Mucosa of descending colon (tissue), 3 donors: ENCODE data around the gene TADA1. TPM values are rescaled to one million over a fixed set of nuclear protein-coding genes. Genes with fewer than 3 reads are reported as not detected.

Experiments used
- ATAC-seq: fragments of 200-7000 bp; cut with Tn5 transposase; one replicate; pipeline ENCODE4 v1.9.1; 2020; ENCODE audit warnings: mild to moderate bottlenecking, moderate library complexity
- DNase-seq, 3 donors: peaks; one replicate each; pipeline ENCODE4 v3.0.0-alpha.2; 2020
- H3K36me3 ChIP-seq: fragments of 200-600 bp; one replicate; pipeline ENCODE4 v1.8.0; 2021; ENCODE audit warnings: low read depth, mild to moderate bottlenecking
- H3K4me1 ChIP-seq: fragments of 200-600 bp; one replicate; pipeline ENCODE4 v1.8.0; 2021; ENCODE audit warnings: low read depth, mild to moderate bottlenecking
- H3K4me3 ChIP-seq: fragments of 200-600 bp; one replicate; pipeline ENCODE4 v1.8.0; 2021; ENCODE audit warnings: mild to moderate bottlenecking
- H3K9me3 ChIP-seq: fragments of 200-600 bp; one replicate; pipeline ENCODE4 v1.8.0; 2021; ENCODE audit warnings: mild to moderate bottlenecking
- intact Hi-C, 2 donors: fragments of 100-400 bp; cut with DNase I in 1 of 2; cut with micrococcal nuclease in 1 of 2; formaldehyde crosslinking; loops; one replicate each; pipeline versions ENCODE4 v1.11.0 to v1.11.1; 2022; cut with DNase I, micrococcal nuclease
- total RNA-seq, 3 donors: library from RNA; stranded (reverse); fragmentation: NEBNext Ultra II Directional in 2 of 3; extraction: Animal tissue kit (Norgen Biotek cat#: 25700) in 2 of 3; gene quantifications; one replicate each; pipeline versions ENCODE4 v1.2.1 to v1.2.4, GENCODE V29; 2021 to 2023
- TF ChIP-seq, protein P1 (sequence below): fragments of 200-600 bp; IDR thresholded peaks from one replicate; pipeline ENCODE4 v1.8.0; 2022; ENCODE audit warnings: antibody characterized with exemption, mild to moderate bottlenecking
- donor health status: DM: no; HTN: no; CAD: no; lungs with moderate emphysema.
- donor health status: DM: no; HTN: no; CAD: no.
- donor health status: DM: no; HTN: yes; CAD: no.

The TADA1 gene
- total RNA-seq, 3 donors from 2014 or later, result 9.5 to 12.4 (median 10.1) TPM

DNA sequence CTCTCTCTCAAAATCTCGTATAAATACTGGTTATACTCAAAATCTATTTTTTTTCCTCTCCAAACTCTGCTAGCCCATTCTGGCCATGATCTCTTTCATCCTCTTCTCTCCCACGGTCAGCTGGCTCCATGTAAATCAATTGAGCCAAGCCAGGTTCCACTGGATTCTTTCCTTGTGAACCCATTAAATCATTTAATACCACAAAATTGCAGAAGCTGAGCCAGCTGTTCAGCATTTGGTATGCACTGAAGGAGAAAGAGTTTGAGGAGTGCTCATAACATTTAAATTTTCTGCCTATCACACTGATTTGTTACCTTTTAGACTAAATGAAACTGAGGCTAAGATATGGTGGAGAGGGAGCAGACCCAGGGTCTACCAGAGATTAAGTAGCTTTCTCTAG, 29.1 kb upstream of the TADA1 start:
- ATAC-seq (no peak), DNase-seq (no peak)
- Histone ChIP-seq H3K9me3 (no peaks in the 10 kb centered on the region), H3K4me1 (no peaks in the 10 kb centered on the region), H3K36me3 (no peaks in the 10 kb centered on the region), H3K4me3 (no peak overlapping the region)
- intact Hi-C loops, result no loop called here
- TF ChIP-seq, protein P1, sequence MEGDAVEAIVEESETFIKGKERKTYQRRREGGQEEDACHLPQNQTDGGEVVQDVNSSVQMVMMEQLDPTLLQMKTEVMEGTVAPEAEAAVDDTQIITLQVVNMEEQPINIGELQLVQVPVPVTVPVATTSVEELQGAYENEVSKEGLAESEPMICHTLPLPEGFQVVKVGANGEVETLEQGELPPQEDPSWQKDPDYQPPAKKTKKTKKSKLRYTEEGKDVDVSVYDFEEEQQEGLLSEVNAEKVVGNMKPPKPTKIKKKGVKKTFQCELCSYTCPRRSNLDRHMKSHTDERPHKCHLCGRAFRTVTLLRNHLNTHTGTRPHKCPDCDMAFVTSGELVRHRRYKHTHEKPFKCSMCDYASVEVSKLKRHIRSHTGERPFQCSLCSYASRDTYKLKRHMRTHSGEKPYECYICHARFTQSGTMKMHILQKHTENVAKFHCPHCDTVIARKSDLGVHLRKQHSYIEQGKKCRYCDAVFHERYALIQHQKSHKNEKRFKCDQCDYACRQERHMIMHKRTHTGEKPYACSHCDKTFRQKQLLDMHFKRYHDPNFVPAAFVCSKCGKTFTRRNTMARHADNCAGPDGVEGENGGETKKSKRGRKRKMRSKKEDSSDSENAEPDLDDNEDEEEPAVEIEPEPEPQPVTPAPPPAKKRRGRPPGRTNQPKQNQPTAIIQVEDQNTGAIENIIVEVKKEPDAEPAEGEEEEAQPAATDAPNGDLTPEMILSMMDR, result no peak

DNA sequence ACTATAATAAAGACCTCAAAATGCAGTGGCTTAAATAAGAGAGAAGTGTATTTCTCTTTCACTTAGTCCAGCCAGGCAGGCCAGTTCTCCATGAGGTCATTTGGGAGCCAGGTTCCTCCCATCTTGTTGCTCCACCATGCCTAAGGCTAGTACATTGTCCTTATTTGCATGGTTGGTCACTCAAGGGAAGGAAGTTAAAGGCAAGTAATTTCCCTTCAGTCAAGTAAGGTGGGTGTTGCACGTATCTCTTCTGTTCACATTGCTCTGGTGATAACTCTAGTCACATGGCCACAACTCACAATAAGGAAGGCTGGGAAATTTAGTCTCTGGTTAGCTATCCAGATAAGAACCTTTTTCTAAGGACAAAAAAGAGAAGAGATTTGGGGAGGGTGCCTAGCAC, 27.2 kb upstream of the TADA1 start:
- intact Hi-C loops, result no loop called here
- H3K36me3 ChIP-seq, result no peaks in the 10 kb centered on the region
- H3K4me1 ChIP-seq, result no peaks in the 10 kb centered on the region
- DNase-seq (no peak), ATAC-seq (peak; percentile 38)
- H3K9me3 ChIP-seq, result no peaks in the 10 kb centered on the region
- TF ChIP-seq, protein P1, result no peak
- H3K4me3 ChIP-seq, result no peak overlapping the region

DNA sequence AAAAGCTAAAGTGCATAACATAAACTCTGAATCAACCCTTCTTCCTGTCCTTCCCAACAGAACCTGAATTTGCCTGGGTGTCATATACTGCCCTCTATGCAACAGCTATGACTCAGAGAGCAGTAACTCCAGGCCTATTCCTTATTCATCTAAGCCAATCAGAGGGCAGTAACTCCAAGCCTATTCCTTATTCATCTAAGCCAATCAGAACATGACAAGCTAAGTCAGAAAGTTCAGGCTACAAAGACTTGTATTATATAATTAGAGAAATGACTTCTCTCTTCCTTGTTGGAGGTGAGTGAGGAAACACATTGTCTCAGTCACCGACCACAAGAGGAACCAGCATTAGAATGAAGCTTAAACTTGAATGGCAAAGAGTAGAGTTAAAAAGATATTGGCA, 26.2 kb upstream of the TADA1 start:
- Histone ChIP-seq H3K9me3 (no peaks in the 10 kb centered on the region), H3K4me3 (no peak overlapping the region), H3K36me3 (no peaks in the 10 kb centered on the region), H3K4me1 (no peaks in the 10 kb centered on the region)
- intact Hi-C loops, result no loop called here
- TF ChIP-seq, protein P1, result no peak
- ATAC-seq (peak; percentile 98), DNase-seq (no peak)

DNA sequence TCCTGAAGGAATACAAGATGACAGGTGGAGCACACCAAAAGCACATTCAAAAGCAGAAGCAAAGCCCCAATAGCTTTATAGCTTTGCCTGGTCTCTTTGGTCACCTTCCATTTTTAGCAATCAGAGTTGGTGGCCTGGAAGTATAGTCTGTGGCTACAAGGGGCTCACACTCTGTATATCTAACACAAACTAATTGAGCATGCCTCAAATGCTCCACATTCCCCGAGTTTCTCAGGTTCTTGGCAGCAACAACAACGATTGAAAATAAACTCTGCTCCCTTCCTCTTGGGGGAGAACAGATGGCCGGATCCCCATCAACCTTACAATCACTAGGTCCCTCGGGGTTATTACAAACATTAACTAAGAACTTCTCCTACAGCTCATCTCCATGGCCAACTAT, 24.9 kb upstream of the TADA1 start:
- intact Hi-C loops, result no loop called here
- DNase-seq (no peak), ATAC-seq (no peak)
- no peaks in the 10 kb centered on the region for H3K36me3 ChIP-seq
- no peaks in the 10 kb centered on the region for H3K4me1 ChIP-seq
- no peak overlapping the region for H3K4me3 ChIP-seq
- TF ChIP-seq, protein P1, result no peak
- H3K9me3 ChIP-seq, result no peaks in the 10 kb centered on the region

DNA sequence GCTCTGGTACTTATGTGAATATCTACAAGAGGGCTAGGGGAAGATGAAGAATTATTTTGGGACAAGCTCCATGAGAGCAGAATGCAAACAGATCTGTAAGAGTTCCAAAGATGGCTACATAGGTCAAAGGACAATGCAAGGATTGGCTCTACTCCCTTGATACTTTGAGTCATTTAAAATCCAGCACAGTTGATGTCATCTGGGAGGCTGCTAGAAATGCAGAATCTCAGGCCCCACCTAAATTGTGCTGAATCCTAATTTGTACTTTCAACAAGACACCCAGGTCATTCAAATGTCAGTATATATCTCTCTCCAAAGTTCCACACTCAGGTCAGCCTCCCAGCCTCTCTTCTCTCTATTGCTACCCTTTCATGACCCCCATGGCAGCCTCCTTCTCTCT, 23.7 kb upstream of the TADA1 start:
- no peaks in the 10 kb centered on the region for H3K4me1 ChIP-seq
- DNase-seq (no peak), ATAC-seq (no peak)
- no peak overlapping the region for H3K4me3 ChIP-seq
- H3K9me3 ChIP-seq, result no peaks in the 10 kb centered on the region
- intact Hi-C loops, result no loop called here
- TF ChIP-seq, protein P1, result no peak
- H3K36me3 ChIP-seq, result no peaks in the 10 kb centered on the region

DNA sequence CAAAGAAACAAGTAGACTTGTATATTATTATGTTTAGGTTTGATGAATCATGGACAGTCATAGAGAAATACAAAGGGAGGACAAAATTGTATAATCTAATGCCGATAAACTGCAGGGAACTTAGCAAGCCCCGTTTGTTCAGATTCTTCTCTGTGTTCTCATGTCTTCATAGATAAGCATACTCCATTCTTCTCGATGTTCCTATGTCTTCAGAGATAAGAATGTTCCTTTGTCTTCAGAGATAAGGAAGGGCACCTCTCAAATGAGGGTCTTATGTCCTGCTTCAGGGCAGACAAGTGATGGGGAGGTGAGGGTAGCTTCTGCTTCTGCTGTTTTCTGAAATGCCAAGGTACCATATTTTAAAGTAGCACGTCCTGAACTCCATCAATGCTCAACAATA, 19.7 kb upstream of the TADA1 start:
- TF ChIP-seq, protein P1, result no peak
- DNase-seq, result no peak
- H3K4me3 ChIP-seq, result no peak overlapping the region
- intact Hi-C loops, result no loop called here
- H3K9me3 ChIP-seq, result no peaks in the 10 kb centered on the region
- H3K36me3 ChIP-seq, result no peaks in the 10 kb centered on the region
- ATAC-seq, result no peak
- no peaks in the 10 kb centered on the region for H3K4me1 ChIP-seq
